WTC11 (cell line): Measurements from ENCODE around the gene SRC. TPM values are rescaled to one million over a fixed set of nuclear protein-coding genes. Genes with fewer than 3 reads are reported as not detected.

Experiments used
- ATAC-seq: fragments of 200-7000 bp; cut with Tn5 transposase; 2 replicates; pipeline ENCODE4 v1.10.0; 2021; ENCODE audit warnings: mild to moderate bottlenecking, moderate library complexity
- CTCF ChIA-PET: fragments of 300-600 bp; sonication (Branson Sonifier 250); formaldehyde crosslinking; loops from one replicate; lab custom pipeline; 2021; ENCODE audit warnings: antibody characterized with exemption; lab: Charles Lee
- POLR2A ChIA-PET: fragments of 350-600 bp; sonication (Branson Sonifier 250); formaldehyde crosslinking; loops from one replicate; lab custom pipeline; 2021; ENCODE audit warnings: antibody characterized with exemption; lab: Charles Lee
- DNase-seq: peaks from one replicate; pipeline ENCODE4 v3.0.0; 2021; ENCODE audit warnings: low spot score
- H3K27ac Mint-ChIP-seq: 2 replicates; pipeline ENCODE4 v1.8.0; 2021; ENCODE audit warnings: mixed read lengths
- H3K27me3 Mint-ChIP-seq: 2 replicates; pipeline ENCODE4 v1.8.0; 2021; ENCODE audit warnings: low read depth, mild to moderate bottlenecking, moderate library complexity, mixed read lengths
- H3K36me3 Mint-ChIP-seq: 2 replicates; pipeline ENCODE4 v1.8.0; 2021; ENCODE audit warnings: mixed read lengths
- H3K4me1 Mint-ChIP-seq: 2 replicates; pipeline ENCODE4 v1.8.0; 2022; ENCODE audit warnings: mixed read lengths
- H3K4me3 Mint-ChIP-seq: 2 replicates; pipeline ENCODE4 v1.8.0; 2021; ENCODE audit warnings: mild to moderate bottlenecking, moderate library complexity, mixed read lengths
- H3K9me3 Mint-ChIP-seq: 2 replicates; pipeline ENCODE4 v1.8.0; 2021; ENCODE audit warnings: mixed read lengths
- AFF4 ChIP-seq: sonication (generic); formaldehyde crosslinking; IDR thresholded peaks from 2 replicates; pipeline ENCODE4 v1.8.1; 2023; ENCODE audit warnings: mild to moderate bottlenecking, missing genetic modification reagents, borderline replicate concordance
- AR ChIP-seq: fragments of 250-450 bp; sonication (Bioruptor Pico); IDR thresholded peaks from 2 replicates; pipeline ENCODE4 v1.9.0; 2021; ENCODE audit warnings: mild to moderate bottlenecking
- ARID4B ChIP-seq: sonication (generic); formaldehyde crosslinking; IDR thresholded peaks from 2 replicates; pipeline ENCODE4 v1.8.0; 2023; ENCODE audit warnings: missing genetic modification reagents, mild to moderate bottlenecking, borderline replicate concordance
- ATF3 ChIP-seq: sonication (generic); formaldehyde crosslinking; conservative IDR thresholded peaks from 2 replicates; pipeline ENCODE4 v1.8.1; 2022; ENCODE audit warnings: mild to moderate bottlenecking, missing genetic modification reagents
- ELF4 ChIP-seq: sonication (generic); formaldehyde crosslinking; IDR thresholded peaks from 2 replicates; pipeline ENCODE4 v1.8.1; 2022; ENCODE audit warnings: low read depth, mild to moderate bottlenecking, moderate library complexity, missing genetic modification reagents
- ETV6 ChIP-seq: sonication (generic); formaldehyde crosslinking; IDR thresholded peaks from 2 replicates; pipeline ENCODE4 v1.8.1; 2022; ENCODE audit warnings: mild to moderate bottlenecking, missing genetic modification reagents
- FOXP4 ChIP-seq: sonication (generic); formaldehyde crosslinking; IDR thresholded peaks from 2 replicates; pipeline ENCODE4 v1.8.0; 2022; ENCODE audit warnings: mild to moderate bottlenecking, missing genetic modification reagents
- HMGXB4 ChIP-seq: sonication (generic); formaldehyde crosslinking; IDR thresholded peaks from 2 replicates; pipeline ENCODE4 v1.8.1; 2023; ENCODE audit warnings: mild to moderate bottlenecking, moderate library complexity, missing genetic modification reagents
- NFATC4 ChIP-seq: fragments of 250-450 bp; sonication (Bioruptor Pico); IDR thresholded peaks from 2 replicates; pipeline ENCODE4 v1.9.0; 2021; ENCODE audit warnings: mild to moderate bottlenecking
- NFE2L1 ChIP-seq: sonication (generic); formaldehyde crosslinking; IDR thresholded peaks from 2 replicates; pipeline ENCODE4 v1.8.1; 2023; ENCODE audit warnings: missing genetic modification reagents
- NFYB ChIP-seq: sonication (generic); formaldehyde crosslinking; conservative IDR thresholded peaks from 2 replicates; pipeline ENCODE4 v1.8.0; 2022; ENCODE audit warnings: low read depth, missing genetic modification reagents
- NR1H2 ChIP-seq: sonication (generic); formaldehyde crosslinking; IDR thresholded peaks from 2 replicates; pipeline ENCODE4 v1.9.0; 2021; ENCODE audit warnings: mild to moderate bottlenecking, moderate library complexity, missing genetic modification reagents
- PRRX2 ChIP-seq: fragments of 250-450 bp; sonication (Bioruptor Pico); IDR thresholded peaks from 2 replicates; pipeline ENCODE4 v1.8.0; 2021; ENCODE audit warnings: mild to moderate bottlenecking
- SMAD3 ChIP-seq: sonication (generic); formaldehyde crosslinking; IDR thresholded peaks from 2 replicates; pipeline ENCODE4 v1.8.0; 2022; ENCODE audit warnings: missing genetic modification reagents, mild to moderate bottlenecking, borderline replicate concordance
- USF1 ChIP-seq: sonication (generic); formaldehyde crosslinking; IDR thresholded peaks from 2 replicates; pipeline ENCODE4 v1.8.0; 2022; ENCODE audit warnings: mild to moderate bottlenecking, missing genetic modification reagents
- ZMAT4 ChIP-seq: fragments of 250-450 bp; sonication (Bioruptor Pico); IDR thresholded peaks from 2 replicates; pipeline ENCODE4 v1.9.0; 2021; ENCODE audit warnings: mild to moderate bottlenecking
- total RNA-seq: library from RNA; stranded (reverse); gene quantifications from 3 replicates; pipeline ENCODE4 v1.2.3, GENCODE V29; 2021

SRC gene
- total RNA-seq, 1 experiment from 2014 or later: 33.3 TPM

GRCh38 chr20:37453836-37454235 is 107.9 kb downstream of the SRC start:
- Mint-ChIP-seq H3K27me3 (peaks cover 21% of the 10 kb centered on the region), H3K36me3 (peaks cover 9% of the 10 kb centered on the region), H3K9me3 (peaks cover 37% of the 10 kb centered on the region), H3K4me3 (no peak overlapping the region), H3K4me1 (no peaks in the 10 kb centered on the region), H3K27ac (no peak overlapping the region)
- ChIA-PET CTCF (interaction anchor here (0.5 to 0.6 kb wide), 2 partner anchors 65 to 129 kb away, joined by 5 to 6 read pairs; no protein-coding TSS in a partner anchor), POLR2A (no interaction called here)
- ATAC-seq (no peak), DNase-seq (no peak)
- no peak for TF ChIP-seq USF1 (CRISPR knock-in tag)
- TF ChIP-seq NFYB (CRISPR knock-in tag): no peak
- TF ChIP-seq AR (CRISPR knock-in tag): no peak
- TF ChIP-seq ETV6 (CRISPR knock-in tag): no peak
- no peak for TF ChIP-seq ELF4 (CRISPR knock-in tag)

- ChIA-PET POLR2A (no interaction called here), CTCF (no interaction called here)
- TF ChIP-seq NFATC4 (CRISPR knock-in tag) (no peak), ARID4B (CRISPR knock-in tag) (no peak), SMAD3 (CRISPR knock-in tag) (no peak), NFE2L1 (CRISPR knock-in tag) (no peak), NR1H2 (CRISPR knock-in tag) (no peak), HMGXB4 (no peak), ELF4 (CRISPR knock-in tag) (no peak), ATF3 (CRISPR knock-in tag) (no peak), PRRX2 (CRISPR knock-in tag) (no peak), AFF4 (no peak), ZMAT4 (CRISPR knock-in tag) (no peak), FOXP4 (CRISPR knock-in tag) (no peak)
These were observed 108.9 kb downstream of the SRC start for GRCh38 chr20:37454636-37455385.

More at GRCh38 chr20:37454636-37455385, 108.9 kb downstream of the SRC start:
- no peak overlapping the region for H3K4me3 Mint-ChIP-seq
- H3K36me3 Mint-ChIP-seq: peaks cover 9% of the 10 kb centered on the region
- no peak for ATAC-seq
- H3K27ac Mint-ChIP-seq: no peak overlapping the region
- H3K9me3 Mint-ChIP-seq: peaks cover 39% of the 10 kb centered on the region
- no peak for DNase-seq
- peaks cover 21% of the 10 kb centered on the region for H3K27me3 Mint-ChIP-seq
- H3K4me1 Mint-ChIP-seq: no peaks in the 10 kb centered on the region
